Bladder microvascular endothelial cell (primary cell): ENCODE data around the gene GSTM3. TPM values are rescaled to one million over a fixed set of nuclear protein-coding genes. Genes with fewer than 3 reads are reported as not detected.

Source experiments
- total RNA-seq: library from RNA; depleted of rRNA; stranded (reverse); fragments of >200 nt; gene quantifications from 2 replicates; pipeline ENCODE4 v1.2.3, GENCODE V29; 2014

The GSTM3 gene
- total RNA-seq, result 16.8 and 27.5 TPM in 2 replicates

DNA sequence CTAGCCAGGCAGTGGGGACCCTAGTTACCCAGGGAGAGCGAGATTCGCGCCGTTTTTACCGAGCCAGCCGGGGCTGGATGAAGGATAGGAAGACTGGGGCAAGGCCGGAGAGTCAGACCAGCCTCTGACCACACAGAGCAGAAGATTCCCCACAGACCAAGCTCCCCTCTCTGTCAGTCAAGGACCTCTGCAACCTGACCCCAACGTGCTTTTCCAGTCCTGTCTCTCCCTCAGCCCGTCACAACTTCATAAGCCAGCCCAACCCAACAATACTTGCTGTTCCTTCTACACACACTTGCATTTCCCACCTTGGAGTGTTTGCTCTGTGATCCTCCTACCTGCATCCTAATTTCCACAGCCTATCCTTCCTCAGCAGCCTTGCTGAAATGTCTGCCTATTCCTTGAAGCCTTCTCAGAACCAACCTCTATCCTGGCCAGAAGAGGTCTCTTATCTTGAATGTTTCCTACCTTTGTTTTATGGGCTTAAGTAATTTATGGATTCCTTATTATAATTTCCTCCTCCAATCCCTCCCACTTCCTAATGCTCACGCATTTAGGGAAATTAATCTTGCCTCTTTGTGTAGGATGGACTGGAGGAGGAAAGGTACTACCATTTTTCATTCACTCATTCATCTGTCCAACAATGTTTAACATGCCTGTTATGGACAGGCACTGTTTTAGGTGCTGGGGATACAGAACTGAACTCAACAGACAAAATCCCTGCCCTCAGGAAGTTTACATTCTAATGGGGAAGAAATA lies at the start of gene GSTM3:
GSTM3 (minus strand) TSS at position 424 of the 759 bp plus-strand sequence. CDS start 751 bp downstream, outside the sequence.

DNA sequence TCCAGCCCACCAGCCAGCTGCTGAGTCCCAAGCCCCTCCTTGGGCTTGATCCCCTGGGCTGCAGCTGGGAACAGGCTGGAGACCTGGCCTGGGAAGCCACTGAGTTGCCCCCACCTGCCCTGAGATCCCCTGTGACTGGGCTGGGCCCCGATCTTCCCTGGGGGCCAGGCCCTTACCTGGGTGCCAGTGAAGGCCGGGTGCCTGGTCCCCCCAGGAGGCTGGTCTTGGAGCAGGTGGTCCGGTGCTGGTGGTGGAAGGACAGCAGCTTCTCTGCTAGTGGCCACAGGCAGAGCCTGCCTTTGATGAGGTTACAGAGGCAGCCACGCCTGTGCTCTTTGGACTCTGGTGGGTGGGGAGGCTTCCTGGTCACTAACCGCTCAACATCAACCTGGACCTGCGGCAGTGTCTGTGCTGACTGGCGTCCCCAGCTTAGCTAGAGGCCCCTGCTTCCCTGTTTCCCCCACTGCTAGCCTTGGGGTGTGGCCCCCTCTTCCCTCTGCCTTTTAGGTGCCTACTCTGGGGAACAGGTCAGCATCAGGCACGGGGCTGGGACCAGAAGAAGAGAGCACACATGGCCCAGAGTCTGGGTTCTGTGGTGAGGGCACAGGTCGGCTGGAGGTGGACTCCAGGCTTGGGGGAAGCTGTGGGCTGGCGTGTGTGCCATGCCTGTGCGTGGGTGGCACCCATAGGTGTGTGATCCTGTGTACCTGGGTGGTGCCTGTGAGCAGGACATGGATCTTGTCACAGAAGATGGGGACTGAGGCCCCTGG lies 23.0 kb upstream of the GSTM3 start, which contains the start of gene EPS8L3:
EPS8L3 (minus strand) TSS at position 278 of the 770 bp plus-strand sequence. CDS start 2,174 bp downstream, outside the sequence.

DNA sequence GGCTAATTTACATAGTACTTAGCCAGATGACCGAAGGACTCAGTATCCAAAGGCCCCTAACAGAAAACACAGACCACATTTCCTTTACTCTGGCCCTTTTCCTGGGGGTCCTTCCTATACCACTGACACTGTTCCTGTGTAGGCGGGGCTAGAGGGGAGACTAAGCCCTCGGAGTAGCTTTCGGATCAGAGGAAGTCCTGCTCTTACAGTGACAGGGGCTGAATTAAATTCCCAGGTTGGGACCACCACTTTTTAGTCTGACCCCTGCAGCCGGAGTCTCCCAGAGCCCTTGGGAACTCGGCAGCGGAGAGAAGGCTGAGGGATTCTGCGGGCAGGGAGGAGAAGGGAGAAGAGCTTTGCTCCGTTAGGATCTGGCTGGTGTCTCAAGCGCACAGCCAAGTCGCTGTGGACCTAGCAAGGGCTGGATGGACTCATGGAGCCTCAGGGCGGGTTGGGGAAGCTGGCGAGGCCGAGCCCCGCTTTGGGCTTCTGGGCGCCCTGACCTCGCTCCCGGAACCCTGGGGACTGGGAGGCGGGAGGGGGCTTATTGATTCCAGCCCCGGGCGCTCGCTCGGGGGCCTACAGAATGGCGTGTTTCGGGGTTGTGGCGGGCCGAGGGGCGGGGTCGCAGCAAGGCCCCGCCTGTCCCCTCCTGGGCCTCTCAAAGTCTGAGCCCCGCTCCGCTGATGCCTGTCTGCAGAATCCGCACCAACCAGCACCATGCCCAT lies 29.1 kb downstream of the GSTM3 start, which contains the start of gene GSTM5:
GSTM5 (plus strand) TSS at position 659 of the 728 bp plus-strand sequence; CDS start at position 721, 62 bp downstream.

DNA sequence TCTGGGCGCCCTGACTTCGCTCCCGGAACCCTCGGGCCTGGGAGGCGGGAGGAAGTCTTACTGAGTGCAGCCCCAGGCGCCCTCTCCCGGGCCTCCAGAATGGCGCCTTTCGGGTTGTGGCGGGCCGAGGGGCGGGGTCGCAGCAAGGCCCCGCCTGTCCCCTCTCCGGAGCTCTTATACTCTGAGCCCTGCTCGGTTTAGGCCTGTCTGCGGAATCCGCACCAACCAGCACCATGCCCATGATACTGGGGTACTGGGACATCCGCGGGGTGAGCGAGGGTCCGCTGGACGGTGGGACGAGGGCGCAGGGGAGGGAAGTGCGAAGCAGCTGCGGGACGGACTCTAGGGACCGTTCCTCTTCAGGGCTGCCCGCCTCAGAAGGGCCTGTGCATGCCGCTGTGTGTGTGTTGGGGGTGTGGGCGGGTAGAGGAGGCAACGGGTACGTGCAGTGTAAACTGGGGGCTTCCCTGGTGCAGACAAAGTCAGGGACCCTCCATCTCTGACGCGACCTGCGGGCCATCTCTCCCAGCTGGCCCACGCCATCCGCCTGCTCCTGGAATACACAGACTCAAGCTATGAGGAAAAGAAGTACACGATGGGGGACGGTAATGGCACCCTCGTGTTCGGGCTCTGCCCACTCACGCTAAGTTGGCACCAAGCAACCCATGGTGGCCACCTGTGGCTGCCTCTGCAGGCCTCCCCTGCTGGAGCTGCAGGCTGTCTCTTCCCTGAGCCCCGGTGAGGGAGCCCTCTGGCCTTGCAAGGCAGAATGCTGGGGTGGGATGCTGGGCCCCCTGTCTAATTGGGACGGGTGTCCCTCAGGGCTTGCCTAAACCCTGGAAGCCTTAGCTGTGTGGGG lies 53.0 kb downstream of the GSTM3 start, which contains the start of gene GSTM1:
GSTM1 (plus strand) TSS at position 177 of the 859 bp plus-strand sequence; CDS start at position 234, 57 bp downstream.

Other genes with a start within 250 kb of the GSTM3 start
- 2.8 and 7.0 TPM in 2 replicates for gene CYB561D1, start 246.9 kb downstream of the GSTM3 start, total RNA-seq
- 0.16 and 3.0 TPM in 2 replicates for gene AMIGO1, start 231.3 kb downstream of the GSTM3 start, total RNA-seq
- gene GPR61, start 201.2 kb downstream of the GSTM3 start, total RNA-seq, result under 0.01 TPM in 1 of 2 replicates, not detected in the other
- 11.5 and 18.3 TPM in 2 replicates for gene GNAI3, start 192.4 kb downstream of the GSTM3 start, total RNA-seq
- gene GNAT2, start 121.4 kb downstream of the GSTM3 start, total RNA-seq, result 0.31 and 0.49 TPM in 2 replicates
- gene AMPD2, start 121.2 kb downstream of the GSTM3 start, total RNA-seq, result 28.2 and 46.6 TPM in 2 replicates
- 1.3 and 3.8 TPM in 2 replicates for gene GSTM4, start 84.9 kb downstream of the GSTM3 start, total RNA-seq
- gene GSTM2, start 73.0 kb downstream of the GSTM3 start, total RNA-seq, result 0.97 and 3.7 TPM in 2 replicates
- gene GSTM1, start 53.2 kb downstream of the GSTM3 start, total RNA-seq, result not detected in 2 replicates
- not detected in 2 replicates for gene GSTM5, start 28.8 kb downstream of the GSTM3 start, total RNA-seq
- gene EPS8L3, start 22.9 kb upstream of the GSTM3 start, total RNA-seq, result not detected in 2 replicates
- 6.3 and 32.5 TPM in 2 replicates for gene CSF1, start 169.8 kb upstream of the GSTM3 start, total RNA-seq
- gene AHCYL1, start 243.7 kb upstream of the GSTM3 start, total RNA-seq, result 30.1 and 54.9 TPM in 2 replicates